Measurements from ENCODE around the gene GAS2.

GAS2 gene

GRCh38 chr11:22797047-22797446, 130.6 kb downstream of the GAS2 start:
- DNase-seq: no peak

GRCh38 chr11:22798901-22799300, 132.5 kb downstream of the GAS2 start:
- no peak for DNase-seq

GRCh38 chr11:22800482-22800881, 134.1 kb downstream of the GAS2 start:
- DNase-seq: no peak

- no peak for DNase-seq
Measured at GRCh38 chr11:22802861-22803260, 136.4 kb downstream of the GAS2 start.

GRCh38 chr11:22807391-22807790, 141.0 kb downstream of the GAS2 start:
- no peak for DNase-seq

- DNase-seq: no peak
Measured at GRCh38 chr11:22807855-22808570, 141.6 kb downstream of the GAS2 start.

GRCh38 chr11:22808571-22809197, 142.3 kb downstream of the GAS2 start:
- DNase-seq: no peak

GRCh38 chr11:22809893-22810292, 143.5 kb downstream of the GAS2 start:
- DNase-seq: no peak

- DNase-seq: no peak
Measured at GRCh38 chr11:22822203-22822602, 155.8 kb downstream of the GAS2 start.

GRCh38 chr11:22828373-22828772, 162.0 kb downstream of the GAS2 start:
- DNase-seq: no peak

- peak; percentile 47 for DNase-seq
Measured at GRCh38 chr11:22829231-22830081, 163.0 kb downstream of the GAS2 start, which contains the start of gene SVIP. TSS of gene SVIP (minus strand) at chr11:22829801. CDS start at chr11:22829748, 53 bp downstream.

- DNase-seq: no peak
Measured at GRCh38 chr11:22830082-22830414, 163.6 kb downstream of the GAS2 start.

- no peak for DNase-seq
Measured at GRCh38 chr11:22832315-22833015, 166.1 kb downstream of the GAS2 start.

GRCh38 chr11:22846726-22847125, 180.3 kb downstream of the GAS2 start:
- no peak for DNase-seq

GRCh38 chr11:22851477-22851876, 185.1 kb downstream of the GAS2 start:
- DNase-seq: no peak

GRCh38 chr11:22859756-22860155, 193.3 kb downstream of the GAS2 start:
- DNase-seq: no peak

- no peak for DNase-seq
Measured at GRCh38 chr11:22860241-22860640, 193.8 kb downstream of the GAS2 start, which contains the start of gene CCDC179. TSS of gene CCDC179 (minus strand) at chr11:22860474. CDS start at chr11:22860421, 53 bp downstream.
